Stimulated activated naive CD8-positive, alpha-beta T cell treated with anti-CD3 and anti-CD28 coated beads, Interleukin-15, amount 100 ng/mL, for 72 hours (primary cell): ENCODE data around the gene KRT6C.
"Not testable (repeated sequence)": the region's sequence is repeated elsewhere in the genome, so short reads cannot be mapped to it uniquely, and the experiment has no call there.

ENCODE experiments used
- ATAC-seq: fragments of 150-1000 bp; cut with Tn5 transposase; 2 replicates; pipeline ENCODE4 v1.10.0; 2021; ENCODE audit warnings: mild to moderate bottlenecking, moderate library complexity
- DNase-seq, 2 donors: peaks; one replicate each; pipeline ENCODE4 v3.0.0; 2021 to 2022
- H3K27ac Mint-ChIP-seq, 2 donors: one replicate each; pipeline ENCODE4 v1.8.0; 2022; ENCODE audit warnings: mild to moderate bottlenecking in 2 of 2, mixed read lengths in 2 of 2, moderate library complexity in 2 of 2
- H3K27me3 Mint-ChIP-seq: one replicate; pipeline ENCODE4 v1.8.0; 2022; ENCODE audit warnings: mixed read lengths
- H3K4me1 Mint-ChIP-seq: one replicate; pipeline ENCODE4 v1.8.0; 2022; ENCODE audit warnings: mild to moderate bottlenecking, mixed read lengths
- H3K4me3 Mint-ChIP-seq, 2 donors: one replicate each; pipeline ENCODE4 v1.8.0; 2022; ENCODE audit warnings: mild to moderate bottlenecking in 2 of 2, mixed read lengths in 2 of 2, moderate library complexity in 1 of 2
- H3K9me3 Mint-ChIP-seq, 2 donors: one replicate each; pipeline ENCODE4 v1.8.0; 2022; ENCODE audit warnings: mixed read lengths in 2 of 2

KRT6C gene

GRCh38 chr12:52447196-52447595 is 26.4 kb downstream of the KRT6C start:
- H3K9me3 Mint-ChIP-seq, H3K4me1 Mint-ChIP-seq, H3K4me3 Mint-ChIP-seq, DNase-seq, H3K27ac Mint-ChIP-seq, ATAC-seq: not testable (repeated sequence)
- peaks cover 50% of the 10 kb centered on the region for H3K27me3 Mint-ChIP-seq

- DNase-seq (no peak), ATAC-seq (no peak)
- Mint-ChIP-seq H3K9me3 (no peaks in the 10 kb centered on the region), H3K4me1 (no peaks in the 10 kb centered on the region), H3K27ac (peak overlapping the region in 1 of 2 donors; percentile 85), H3K4me3 (no peak overlapping the region), H3K27me3 (peaks cover 51% of the 10 kb centered on the region)
Measured at GRCh38 chr12:52446367-52447045, 27.1 kb downstream of the KRT6C start.

GRCh38 chr12:52445876-52446275 is 27.7 kb downstream of the KRT6C start:
- ATAC-seq, result no peak
- Mint-ChIP-seq H3K27me3 (peaks cover 54% of the 10 kb centered on the region), H3K27ac (no peak overlapping the region), H3K4me3 (no peak overlapping the region), H3K9me3 (no peaks in the 10 kb centered on the region), H3K4me1 (no peaks in the 10 kb centered on the region)
- DNase-seq, result no peak

DNA sequence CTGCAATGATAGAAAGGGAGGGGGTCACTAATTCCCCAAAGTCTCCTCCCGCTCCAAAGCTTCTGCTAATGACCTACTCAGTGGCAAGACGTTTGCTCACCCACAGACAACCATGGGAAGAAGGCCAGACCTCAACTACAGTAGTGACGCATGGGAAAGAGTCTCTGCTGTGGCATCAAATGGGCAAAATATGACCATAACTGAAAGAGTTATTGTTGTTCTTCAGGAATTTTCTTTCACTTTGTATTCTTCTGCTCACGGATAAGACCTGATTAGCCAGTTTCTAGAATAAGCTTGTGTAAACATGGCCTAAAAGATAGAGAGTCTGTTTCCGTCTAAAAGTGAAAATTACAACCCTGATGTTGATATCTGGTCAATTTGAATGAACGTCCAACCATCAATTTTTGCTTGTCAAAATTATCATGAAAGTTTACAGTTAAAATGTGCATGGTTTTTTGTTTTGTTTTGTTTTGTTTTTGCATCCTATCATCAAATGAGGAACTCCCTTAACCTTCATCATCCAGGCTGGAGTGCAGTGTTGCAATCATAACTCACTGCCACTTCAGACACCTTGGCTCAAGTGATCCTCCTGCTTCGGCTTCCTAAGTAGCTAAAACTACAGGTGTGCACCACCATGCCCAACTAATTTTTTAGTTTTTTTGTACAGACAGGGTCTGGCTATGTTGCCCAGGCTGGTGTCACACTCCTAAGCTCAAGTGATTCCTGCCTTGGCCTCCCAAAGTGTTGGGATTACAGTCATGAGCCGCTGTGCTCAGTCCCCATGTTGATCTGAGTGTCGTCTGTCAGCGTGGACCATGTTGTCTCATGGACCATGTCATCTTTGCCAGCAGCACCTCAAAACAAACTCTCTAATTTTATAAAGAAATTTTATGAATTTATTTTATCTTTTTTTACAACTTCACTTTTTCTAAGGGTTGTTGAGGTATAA is 28.7 kb downstream of the KRT6C start:
- ATAC-seq (no peak), DNase-seq (no peak)
- no peak overlapping the region for H3K4me3 Mint-ChIP-seq
- H3K9me3 Mint-ChIP-seq, result no peaks in the 10 kb centered on the region
- H3K4me1 Mint-ChIP-seq, result no peaks in the 10 kb centered on the region
- H3K27ac Mint-ChIP-seq, result no peak overlapping the region
- H3K27me3 Mint-ChIP-seq, result peaks cover 54% of the 10 kb centered on the region

DNA sequence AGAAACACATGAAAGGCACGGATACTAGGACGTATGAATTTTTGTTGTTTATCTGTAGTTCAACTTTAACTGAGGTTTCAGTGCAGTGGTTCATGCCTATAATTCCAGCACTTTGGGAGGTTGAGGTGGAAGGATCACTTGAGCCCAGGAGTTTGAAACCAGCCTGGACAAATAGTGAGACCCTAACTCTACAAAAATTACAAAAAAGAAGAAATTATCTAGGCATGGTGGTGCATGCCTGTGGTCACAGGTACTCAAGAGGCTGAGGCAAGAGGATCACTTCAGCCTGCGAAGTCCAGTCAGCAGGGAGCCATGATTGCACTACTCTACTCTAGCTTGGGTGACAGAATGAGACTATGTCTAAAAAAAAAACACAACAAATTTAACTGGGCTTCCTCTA is 29.6 kb downstream of the KRT6C start:
- peaks cover 53% of the 10 kb centered on the region for H3K27me3 Mint-ChIP-seq

DNA sequence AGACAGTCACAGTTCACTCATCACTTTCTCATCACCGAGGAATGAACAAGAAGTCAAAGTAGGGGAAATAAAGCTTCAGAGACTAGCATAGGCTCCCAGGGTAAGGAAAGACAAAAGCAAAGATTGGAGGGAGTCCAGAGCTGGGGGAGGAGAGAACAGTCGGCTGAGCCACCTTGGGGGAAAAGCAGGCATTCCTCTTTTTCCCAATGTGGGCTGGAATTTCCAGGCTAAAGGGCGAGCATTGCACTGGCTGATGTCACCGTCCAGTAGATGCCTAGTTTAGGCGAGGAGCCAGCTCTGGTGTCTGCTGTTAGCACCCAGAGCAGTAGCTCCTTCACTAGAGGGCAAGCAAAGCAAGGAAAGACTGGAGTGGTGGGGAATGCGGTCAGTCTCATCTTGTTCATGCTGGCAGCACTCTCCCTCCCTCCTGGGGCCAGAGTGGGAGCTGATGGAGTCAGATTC is 31.0 kb downstream of the KRT6C start:
- Mint-ChIP-seq H3K4me3 (no peak overlapping the region), H3K27ac (no peak overlapping the region), H3K4me1 (no peaks in the 10 kb centered on the region), H3K27me3 (peaks cover 43% of the 10 kb centered on the region), H3K9me3 (no peaks in the 10 kb centered on the region)
- ATAC-seq (no peak), DNase-seq (no peak)

More for the DNA sequence above, 29.6 kb downstream of the KRT6C start:
- Mint-ChIP-seq H3K27ac (no peak overlapping the region), H3K9me3 (no peaks in the 10 kb centered on the region), H3K4me3 (no peak overlapping the region), H3K4me1 (no peaks in the 10 kb centered on the region)
- DNase-seq (no peak), ATAC-seq (no peak)

DNA sequence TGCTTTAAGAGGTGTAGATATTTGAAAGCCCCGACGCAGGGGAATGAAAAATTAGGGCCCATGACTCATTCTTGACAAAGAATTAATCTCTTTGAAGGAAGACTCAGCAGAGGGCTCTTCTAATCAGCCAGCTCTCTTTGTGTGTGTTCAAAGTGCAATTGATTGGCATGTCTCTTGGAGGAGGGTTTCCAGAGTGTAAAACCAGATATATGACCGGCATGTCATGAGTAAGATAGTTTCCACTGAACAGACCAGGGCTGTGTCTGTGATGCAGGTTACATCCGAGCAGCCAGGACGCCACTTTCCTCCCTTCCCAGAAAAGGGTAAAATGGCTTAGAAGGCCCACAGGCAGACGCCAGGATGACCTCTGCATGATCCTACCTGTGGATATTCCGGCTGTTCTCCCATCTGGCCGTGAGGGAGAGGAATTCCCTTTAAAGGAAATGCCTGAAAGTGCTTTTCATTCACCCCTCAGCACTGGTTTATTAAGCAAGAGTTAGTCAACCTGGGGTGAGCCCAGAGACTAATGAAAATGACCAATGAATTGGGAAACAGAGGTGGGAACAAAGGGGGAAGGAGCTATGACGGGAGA is 32.2 kb downstream of the KRT6C start:
- no peaks in the 10 kb centered on the region for H3K9me3 Mint-ChIP-seq
- H3K27ac Mint-ChIP-seq, result no peak overlapping the region
- ATAC-seq (no peak), DNase-seq (no peak)
- peaks cover 40% of the 10 kb centered on the region for H3K27me3 Mint-ChIP-seq
- no peaks in the 10 kb centered on the region for H3K4me1 Mint-ChIP-seq
- H3K4me3 Mint-ChIP-seq, result no peak overlapping the region

GRCh38 chr12:52440821-52441319 is 32.7 kb downstream of the KRT6C start:
- Mint-ChIP-seq H3K27ac (no peak overlapping the region), H3K9me3 (no peaks in the 10 kb centered on the region), H3K4me1 (no peaks in the 10 kb centered on the region), H3K4me3 (no peak overlapping the region), H3K27me3 (peaks cover 35% of the 10 kb centered on the region)
- no peak for ATAC-seq
- DNase-seq, result no peak

DNA sequence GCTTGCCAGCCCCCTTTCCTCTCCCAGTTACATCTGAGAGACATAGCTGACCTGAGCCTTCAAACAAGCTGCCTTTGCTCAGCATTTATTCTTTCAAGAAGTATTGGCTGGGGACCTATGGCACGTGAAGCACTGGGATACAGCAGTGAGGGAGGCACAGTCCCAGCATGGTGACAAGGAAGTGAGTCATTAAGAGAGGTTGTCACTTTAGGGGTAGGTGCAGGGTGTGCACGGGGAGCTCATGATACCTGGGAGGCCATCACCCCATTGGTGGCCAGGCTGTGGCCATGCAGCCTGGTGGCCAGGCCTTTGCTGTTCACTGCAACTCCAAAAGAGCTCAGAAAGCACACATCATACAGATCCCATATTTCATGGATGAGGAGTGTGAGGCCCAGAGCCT is 33.8 kb downstream of the KRT6C start:
- H3K4me3 Mint-ChIP-seq, result no peak overlapping the region
- no peak overlapping the region for H3K27ac Mint-ChIP-seq
- DNase-seq (no peak), ATAC-seq (no peak)
- no peaks in the 10 kb centered on the region for H3K4me1 Mint-ChIP-seq
- peaks cover 34% of the 10 kb centered on the region for H3K27me3 Mint-ChIP-seq
- no peaks in the 10 kb centered on the region for H3K9me3 Mint-ChIP-seq

GRCh38 chr12:52439420-52439819 is 34.2 kb downstream of the KRT6C start:
- Mint-ChIP-seq H3K9me3 (no peaks in the 10 kb centered on the region), H3K4me1 (no peaks in the 10 kb centered on the region), H3K27me3 (peaks cover 34% of the 10 kb centered on the region), H3K4me3 (no peak overlapping the region), H3K27ac (no peak overlapping the region)
- ATAC-seq, result no peak
- no peak for DNase-seq

DNA sequence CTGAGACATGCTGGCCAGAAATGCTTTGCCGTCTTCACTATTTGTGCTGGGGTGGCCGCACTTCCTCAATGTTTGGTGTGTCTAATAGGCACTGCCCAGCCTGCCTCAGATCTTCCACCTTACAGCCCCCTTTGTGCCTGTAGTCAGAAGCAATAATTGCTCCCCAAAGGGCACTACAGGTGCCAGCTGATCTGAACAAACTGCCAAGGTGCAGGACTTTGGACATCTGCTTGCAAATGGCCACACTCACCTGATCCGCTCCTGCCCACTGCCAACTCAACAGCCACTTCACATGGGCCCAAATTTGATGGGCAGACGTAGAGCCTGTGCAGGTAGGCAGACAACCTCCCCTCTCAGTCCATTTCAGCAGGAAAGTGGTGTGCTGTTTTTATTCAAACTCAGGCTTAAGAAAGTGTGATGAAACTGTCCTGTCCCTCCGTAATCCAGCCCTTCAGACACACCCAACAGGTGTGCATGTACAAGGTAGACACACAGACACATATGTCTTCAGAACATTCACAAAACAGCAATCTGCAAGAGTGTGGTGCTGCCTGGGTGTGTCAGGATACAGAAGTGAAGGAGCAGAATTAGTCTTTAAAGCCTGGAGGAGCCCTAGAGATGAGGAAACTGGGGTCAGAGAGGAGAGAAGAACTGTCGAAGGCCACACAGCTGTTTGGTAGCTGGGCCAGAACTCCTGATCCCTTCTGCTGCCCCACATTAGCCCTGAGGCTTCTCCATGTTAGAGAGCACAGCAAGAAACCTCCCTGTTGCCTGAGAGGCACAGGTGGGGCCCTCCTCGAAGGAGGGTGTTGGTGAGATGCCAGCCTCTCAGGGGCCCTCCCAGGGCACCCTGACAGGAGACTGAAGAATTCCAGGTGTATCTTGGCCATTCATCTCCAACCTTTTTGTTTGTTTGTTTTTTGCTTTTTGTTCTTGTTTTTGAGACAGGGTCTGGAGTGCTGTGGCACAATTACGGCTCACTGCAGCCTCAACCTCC is 35.0 kb downstream of the KRT6C start:
- no peaks in the 10 kb centered on the region for H3K4me1 Mint-ChIP-seq
- H3K9me3 Mint-ChIP-seq, result no peaks in the 10 kb centered on the region
- H3K4me3 Mint-ChIP-seq, result no peak overlapping the region
- ATAC-seq (no peak), DNase-seq (no peak)
- H3K27me3 Mint-ChIP-seq, result peaks cover 34% of the 10 kb centered on the region
- H3K27ac Mint-ChIP-seq, result no peak overlapping the region

GRCh38 chr12:52437508-52437907 is 36.1 kb downstream of the KRT6C start:
- Mint-ChIP-seq H3K27ac (no peak overlapping the region), H3K4me1 (no peaks in the 10 kb centered on the region), H3K27me3 (peaks cover 30% of the 10 kb centered on the region), H3K9me3 (no peaks in the 10 kb centered on the region), H3K4me3 (no peak overlapping the region)
- ATAC-seq (no peak), DNase-seq (no peak)

GRCh38 chr12:52436828-52437474 is 36.7 kb downstream of the KRT6C start:
- Mint-ChIP-seq H3K4me3 (no peak overlapping the region), H3K27ac (peak overlapping the region in 1 of 2 donors; percentile 2), H3K4me1 (no peaks in the 10 kb centered on the region), H3K9me3 (no peaks in the 10 kb centered on the region), H3K27me3 (peaks cover 25% of the 10 kb centered on the region)
- DNase-seq, result no peak
- no peak for ATAC-seq

DNA sequence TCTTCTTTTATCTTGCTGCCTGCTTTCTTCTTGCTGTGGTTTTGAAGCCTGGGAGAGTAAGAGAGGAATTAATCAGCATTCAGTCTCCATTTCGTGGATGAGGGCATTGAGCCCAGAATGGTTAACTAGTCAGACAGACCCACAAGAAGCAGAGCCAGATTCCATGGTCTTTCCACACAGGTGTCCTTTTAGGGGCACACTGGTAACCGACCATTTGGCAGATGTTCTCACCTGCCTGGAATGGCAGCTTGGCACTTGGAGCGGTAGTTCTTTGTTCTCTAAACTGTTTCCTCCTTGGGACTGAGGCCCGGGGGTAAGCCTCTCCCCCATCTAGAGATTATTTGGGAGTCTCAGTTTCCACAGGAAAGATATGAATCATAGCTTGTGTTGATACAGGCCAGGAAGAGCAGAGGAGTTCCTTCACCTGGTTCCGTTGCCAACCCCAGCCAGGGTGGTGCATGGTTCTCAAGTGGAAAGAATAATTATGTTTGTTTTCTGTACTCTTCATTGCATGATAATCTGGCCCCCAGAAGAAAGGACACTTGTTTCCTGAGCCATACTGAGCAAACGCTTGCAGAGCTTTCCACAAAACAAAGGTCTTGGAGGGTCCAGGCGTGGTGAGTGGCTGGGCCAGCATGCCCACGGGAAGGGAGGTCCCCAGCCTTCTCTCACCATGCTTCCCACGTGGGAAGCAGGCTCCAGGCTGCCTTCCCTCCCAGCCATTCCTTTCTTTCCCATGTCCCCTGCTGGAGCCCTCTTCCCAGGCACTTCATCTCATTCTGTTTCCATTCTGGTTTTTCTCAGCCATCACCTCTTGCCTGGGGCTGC is 37.4 kb downstream of the KRT6C start:
- DNase-seq (no peak), ATAC-seq (no peak)
- Mint-ChIP-seq H3K4me3 (no peak overlapping the region), H3K9me3 (no peaks in the 10 kb centered on the region), H3K27ac (no peak overlapping the region), H3K4me1 (no peaks in the 10 kb centered on the region), H3K27me3 (peaks cover 30% of the 10 kb centered on the region)
